ENCODE measurements around the gene ZFP1.

Gene ZFP1

GRCh38 chr16:75130150-75130771, 18.1 kb upstream of the ZFP1 start:
- TF ChIP-seq CTCF (IDR thresholded peaks at IDR 0.05; ENCODE audit: control extremely low read depth, extremely low read depth, low read depth, missing control alignments): no peak
- no peak for DNase-seq (ENCODE audit: extremely low spot score)
- CTCF ChIA-PET: interaction anchor here (1.2 to 2.3 kb wide), 2 partner anchors 17 to 19 kb away, joined by 3 to 13 read pairs; no protein-coding TSS in a partner anchor
- POLR2A ChIA-PET: no interaction called here

DNA sequence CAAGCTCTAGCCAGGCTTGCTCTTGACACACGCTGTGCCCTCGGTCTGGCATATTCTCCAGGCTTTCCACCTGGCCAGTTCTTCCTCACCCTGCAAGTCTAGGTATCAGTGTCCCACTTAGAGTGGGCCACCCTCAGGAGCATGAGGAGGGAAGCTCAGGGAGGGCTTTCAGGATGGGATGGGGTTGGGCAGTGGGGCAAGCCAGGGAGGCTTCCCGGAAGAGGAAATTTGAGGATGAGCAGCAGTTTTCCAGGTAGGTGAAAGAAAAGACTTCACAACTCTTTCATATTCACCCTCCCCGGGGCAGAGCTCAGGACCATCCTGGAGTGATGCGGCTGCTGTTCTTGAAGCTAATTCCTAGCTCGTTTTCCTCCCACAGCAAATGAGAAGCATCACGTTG, 17.2 kb upstream of the ZFP1 start:
- no peak for TF ChIP-seq CTCF (IDR thresholded peaks at IDR 0.05; ENCODE audit: control extremely low read depth, extremely low read depth, low read depth, missing control alignments)
- ChIA-PET CTCF (interaction anchor here (1.2 to 2.3 kb wide), 2 partner anchors 17 to 20 kb away, joined by 3 to 13 read pairs; no protein-coding TSS in a partner anchor), POLR2A (no interaction called here)
- no peak for DNase-seq (ENCODE audit: extremely low spot score)

- POLR2A ChIA-PET: no interaction called here
- CTCF ChIA-PET: interaction anchor here (0.9 to 1.1 kb wide), 2 partner anchors 20 to 264 kb away, joined by 3 read pairs; no protein-coding TSS in a partner anchor
- TF ChIP-seq CTCF (IDR thresholded peaks at IDR 0.05; ENCODE audit: control extremely low read depth, extremely low read depth, low read depth, missing control alignments): no peak
- DNase-seq (ENCODE audit: extremely low spot score): no peak
Observed at GRCh38 chr16:75138233-75138632, 10.1 kb upstream of the ZFP1 start.

- DNase-seq (ENCODE audit: extremely low spot score): no peak
- TF ChIP-seq CTCF (IDR thresholded peaks at IDR 0.05; ENCODE audit: control extremely low read depth, extremely low read depth, low read depth, missing control alignments): no peak
- CTCF ChIA-PET: interaction anchor here (0.9 kb wide), 1 partner anchor 20 kb away, joined by 3 read pairs; no protein-coding TSS in a partner anchor
- POLR2A ChIA-PET: no interaction called here
Observed at GRCh38 chr16:75138636-75139035, 9.7 kb upstream of the ZFP1 start.

GRCh38 chr16:75139498-75139897, 8.8 kb upstream of the ZFP1 start:
- POLR2A ChIA-PET: no interaction called here
- DNase-seq (ENCODE audit: extremely low spot score): no peak
- no peak for TF ChIP-seq CTCF (IDR thresholded peaks at IDR 0.05; ENCODE audit: control extremely low read depth, extremely low read depth, low read depth, missing control alignments)
- CTCF ChIA-PET: interaction anchor here (1.2 kb wide), 1 partner anchor 28 kb away, joined by 4 read pairs; no protein-coding TSS in a partner anchor

- TF ChIP-seq CTCF (IDR thresholded peaks at IDR 0.05; ENCODE audit: control extremely low read depth, extremely low read depth, low read depth, missing control alignments): no peak
- no peak for DNase-seq (ENCODE audit: extremely low spot score)
- ChIA-PET POLR2A (no interaction called here), CTCF (no interaction called here)
Observed at GRCh38 chr16:75143941-75144340, 4.4 kb upstream of the ZFP1 start.
